H7 (cell line): Measurements from ENCODE around the gene KCNQ1. TPM values are rescaled to one million over a fixed set of nuclear protein-coding genes. Genes with fewer than 3 reads are reported as not detected.

Experiments used
- DNase-seq: peaks from one replicate; pipeline ENCODE4 v3.0.0; 2012
- H3K27me3 ChIP-seq: 2 replicates; pipeline ENCODE4 v1.6.0; 2011; ENCODE audit warnings: mild to moderate bottlenecking, low read length; ENCODE audit not compliant: control insufficient read depth, insufficient read depth
- H3K36me3 ChIP-seq: replicated peaks from 2 replicates; pipeline ENCODE4 v1.5.1; 2011; ENCODE audit warnings: low read length; ENCODE audit not compliant: control insufficient read depth, insufficient read depth
- H3K4me3 ChIP-seq: 2 replicates; pipeline ENCODE4 v1.5.1; 2011; ENCODE audit warnings: low read depth, mild to moderate bottlenecking, control low read depth, low read length, moderate library complexity; ENCODE audit not compliant: insufficient read depth
- total RNA-seq: library from RNA; depleted of rRNA; stranded (reverse); fragments of >200 nt; shearing (Covaris generic); gene quantifications from 2 replicates; pipeline ENCODE4 v1.2.3, GENCODE V29; 2014

Gene KCNQ1
- total RNA-seq, 1 experiment from 2014 or later: 0.48 TPM

DNA sequence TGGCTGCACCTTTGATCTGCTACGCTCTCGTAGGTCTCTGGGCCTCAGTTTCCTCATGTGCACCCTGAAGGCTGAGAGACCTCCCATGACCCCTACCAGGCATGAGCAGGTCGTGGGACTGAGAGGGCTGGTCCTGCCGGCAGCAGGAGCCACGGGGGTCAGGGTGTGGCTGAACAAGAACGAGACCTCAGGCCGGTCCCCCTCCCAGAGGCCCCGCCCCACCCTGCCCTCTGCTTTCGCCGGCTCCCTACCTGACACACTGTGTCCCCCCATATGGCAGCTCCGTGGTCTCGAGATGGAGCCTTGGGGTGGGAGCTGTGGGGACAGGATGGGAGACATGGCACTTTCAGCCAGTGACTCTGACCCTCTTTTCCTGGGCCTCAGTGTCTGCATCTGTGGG lies 400.2 kb downstream of the KCNQ1 start:
- Histone ChIP-seq H3K36me3 (no peaks in the 10 kb centered on the region), H3K4me3 (no peak overlapping the region), H3K27me3 (no peaks in the 10 kb centered on the region; the same call in 1 of the 2 replicates)
- no peak for DNase-seq

DNA sequence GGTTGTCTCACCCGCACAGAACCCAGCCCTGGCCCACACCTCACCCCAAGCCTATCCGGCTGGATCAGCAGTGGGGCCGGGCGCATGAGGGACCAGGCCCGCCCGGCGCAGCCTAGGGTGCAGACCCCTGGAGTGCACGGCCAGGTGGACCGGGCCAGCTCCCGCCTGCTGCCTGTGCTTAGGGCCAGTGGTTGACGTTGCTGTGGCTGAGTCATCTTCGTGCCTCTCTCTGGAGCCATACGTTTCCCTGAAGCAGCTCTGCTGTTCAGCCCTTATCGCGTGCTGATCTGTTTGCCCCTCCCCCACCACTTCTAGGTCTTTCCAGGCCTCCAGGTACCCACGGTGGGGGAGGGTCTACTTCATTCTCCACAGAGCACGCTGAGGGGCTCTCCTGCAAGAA lies 401.2 kb downstream of the KCNQ1 start:
- Histone ChIP-seq H3K36me3 (no peaks in the 10 kb centered on the region), H3K4me3 (no peak overlapping the region), H3K27me3 (no peaks in the 10 kb centered on the region; the same call in 1 of the 2 replicates)
- DNase-seq: no peak

DNA sequence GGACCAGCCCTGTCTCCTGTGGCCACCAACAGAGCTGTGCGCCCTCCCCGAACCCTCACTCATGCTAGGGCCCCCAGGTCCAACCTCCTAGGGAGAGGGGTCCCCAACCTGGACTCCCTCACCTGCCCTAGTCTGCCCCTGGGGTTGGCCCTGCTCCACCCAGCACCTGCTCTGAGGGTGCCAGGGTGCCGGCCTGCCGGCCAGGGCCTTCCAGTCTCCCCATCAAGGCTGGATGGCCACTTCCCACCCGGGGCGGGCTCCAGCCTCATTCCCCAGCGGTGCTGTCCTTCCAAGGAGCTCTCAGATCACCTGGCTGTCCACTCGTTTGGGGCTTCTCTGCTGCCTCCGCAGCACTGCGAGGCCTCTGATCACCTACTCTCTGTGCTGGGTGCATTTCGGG lies 401.7 kb downstream of the KCNQ1 start:
- DNase-seq: no peak
- Histone ChIP-seq H3K36me3 (no peaks in the 10 kb centered on the region), H3K4me3 (no peak overlapping the region), H3K27me3 (no peaks in the 10 kb centered on the region; the same call in 1 of the 2 replicates)

DNA sequence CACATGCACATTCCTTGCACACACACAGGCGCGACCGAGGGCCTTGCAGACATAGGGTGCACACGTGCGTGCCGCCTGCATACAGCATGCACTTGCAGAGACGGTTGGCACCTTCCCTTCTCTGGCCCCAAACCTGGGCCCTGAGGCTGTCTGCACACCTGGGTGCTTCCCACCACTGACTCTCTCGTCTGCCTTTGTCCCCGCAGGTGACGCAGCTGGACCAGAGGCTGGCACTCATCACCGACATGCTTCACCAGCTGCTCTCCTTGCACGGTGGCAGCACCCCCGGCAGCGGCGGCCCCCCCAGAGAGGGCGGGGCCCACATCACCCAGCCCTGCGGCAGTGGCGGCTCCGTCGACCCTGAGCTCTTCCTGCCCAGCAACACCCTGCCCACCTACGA lies 402.8 kb downstream of the KCNQ1 start:
- no peak for DNase-seq
- H3K36me3 ChIP-seq: no peaks in the 10 kb centered on the region
- no peak overlapping the region for H3K4me3 ChIP-seq
- no peaks in the 10 kb centered on the region; the same call in 1 of the 2 replicates for H3K27me3 ChIP-seq

DNA sequence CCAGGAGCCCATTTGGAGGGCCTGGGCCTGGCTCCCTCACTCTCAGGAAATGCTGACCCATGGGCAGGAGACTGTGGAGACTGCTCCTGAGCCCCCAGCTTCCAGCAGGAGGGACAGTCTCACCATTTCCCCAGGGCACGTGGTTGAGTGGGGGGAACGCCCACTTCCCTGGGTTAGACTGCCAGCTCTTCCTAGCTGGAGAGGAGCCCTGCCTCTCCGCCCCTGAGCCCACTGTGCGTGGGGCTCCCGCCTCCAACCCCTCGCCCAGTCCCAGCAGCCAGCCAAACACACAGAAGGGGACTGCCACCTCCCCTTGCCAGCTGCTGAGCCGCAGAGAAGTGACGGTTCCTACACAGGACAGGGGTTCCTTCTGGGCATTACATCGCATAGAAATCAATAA lies 403.7 kb downstream of the KCNQ1 start:
- no peak for DNase-seq
- no peak overlapping the region for H3K4me3 ChIP-seq
- H3K27me3 ChIP-seq: no peaks in the 10 kb centered on the region; the same call in 1 of the 2 replicates
- no peaks in the 10 kb centered on the region for H3K36me3 ChIP-seq

DNA sequence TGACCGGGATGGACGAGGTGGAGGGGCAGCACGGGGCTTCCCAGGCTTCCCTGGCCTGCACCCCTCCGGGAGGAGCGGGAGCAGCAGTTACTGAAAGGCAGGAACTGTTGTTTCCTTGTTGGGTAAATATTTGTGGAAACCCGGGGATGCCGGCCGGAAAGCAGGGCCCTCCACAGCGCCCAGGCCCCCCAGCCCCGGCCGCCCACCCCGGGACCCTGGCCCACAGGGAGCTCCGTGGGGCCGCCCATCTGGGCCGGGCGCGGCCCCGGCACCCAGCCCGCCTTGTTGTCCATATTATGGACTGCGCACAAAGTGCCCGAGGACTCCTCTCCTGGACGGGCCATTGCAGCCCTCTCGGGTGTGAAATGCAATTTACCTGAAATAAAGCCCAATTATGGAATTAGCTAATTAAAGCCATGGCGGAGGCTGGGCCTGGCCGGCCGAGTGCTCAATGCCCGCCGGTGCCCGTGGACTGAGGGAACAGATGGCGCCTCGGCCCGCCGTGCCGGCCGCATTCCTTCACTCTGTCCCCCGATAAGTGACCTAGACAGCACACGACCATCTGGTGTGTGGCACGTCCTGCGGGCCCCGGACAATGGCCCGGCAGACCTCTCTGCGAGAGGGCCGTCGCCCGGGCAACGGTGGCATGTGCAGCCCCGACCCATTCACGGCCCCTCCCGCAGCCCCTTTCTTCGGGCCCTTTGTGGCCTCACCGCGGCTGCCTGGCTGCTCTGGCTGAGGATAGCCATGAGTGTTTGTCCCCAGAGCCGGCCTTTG lies 405.4 kb downstream of the KCNQ1 start:
- DNase-seq: no peak
- no peak overlapping the region for H3K4me3 ChIP-seq

DNA sequence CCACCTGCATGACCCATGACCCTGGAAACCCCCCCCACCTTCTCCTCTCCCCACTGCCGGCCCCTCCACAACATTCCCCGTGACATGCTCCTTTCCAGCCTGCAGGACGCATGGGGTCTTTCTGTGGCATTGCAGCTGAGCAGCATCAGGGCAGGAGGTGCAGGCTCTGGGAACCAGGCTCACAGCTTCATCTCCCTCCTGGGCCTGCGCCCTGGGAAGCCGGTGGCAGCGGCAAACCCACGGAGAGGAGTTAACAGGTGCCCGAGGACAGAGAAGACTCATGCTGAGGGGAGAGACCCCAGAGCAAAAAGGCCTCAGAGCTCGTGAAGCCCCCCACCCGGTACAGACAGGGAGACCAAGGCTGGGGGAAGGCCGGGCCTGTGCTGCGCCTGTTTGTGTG lies 408.6 kb downstream of the KCNQ1 start:
- Histone ChIP-seq H3K27me3 (peaks cover 3% of the 10 kb centered on the region; the same call in 1 of the 2 replicates), H3K36me3 (no peaks in the 10 kb centered on the region), H3K4me3 (no peak overlapping the region)
- no peak for DNase-seq

More for the DNA sequence above, 405.4 kb downstream of the KCNQ1 start:
- peaks cover 3% of the 10 kb centered on the region; the same call in 1 of the 2 replicates for H3K27me3 ChIP-seq
- H3K36me3 ChIP-seq: no peaks in the 10 kb centered on the region

DNA sequence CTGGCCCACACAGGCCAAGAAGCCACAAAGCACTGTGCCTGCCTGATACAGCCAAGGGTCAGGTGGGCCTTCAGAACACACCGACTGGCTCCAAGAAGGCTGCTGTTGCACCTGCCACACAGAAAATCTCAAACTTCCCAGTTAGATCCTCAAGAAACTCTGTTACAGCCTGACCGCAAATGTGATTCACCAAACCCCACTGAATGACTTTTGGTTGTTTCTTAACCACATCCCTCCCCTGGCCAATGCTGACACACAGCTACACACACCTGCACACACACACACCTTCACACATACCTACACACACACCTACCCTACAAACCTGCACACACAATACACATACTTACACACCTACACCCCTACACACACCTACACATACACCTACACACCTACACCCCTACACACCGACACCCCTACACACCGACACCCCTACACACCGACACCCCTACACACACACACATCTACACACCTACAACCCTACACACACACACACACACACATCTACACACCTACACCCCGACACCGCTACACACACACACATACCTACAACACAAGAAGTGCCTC lies 409.3 kb downstream of the KCNQ1 start:
- Histone ChIP-seq H3K36me3 (no peaks in the 10 kb centered on the region), H3K4me3 (no peak overlapping the region), H3K27me3 (peaks cover 4% of the 10 kb centered on the region; the same call in 1 of the 2 replicates)
- no peak for DNase-seq

DNA sequence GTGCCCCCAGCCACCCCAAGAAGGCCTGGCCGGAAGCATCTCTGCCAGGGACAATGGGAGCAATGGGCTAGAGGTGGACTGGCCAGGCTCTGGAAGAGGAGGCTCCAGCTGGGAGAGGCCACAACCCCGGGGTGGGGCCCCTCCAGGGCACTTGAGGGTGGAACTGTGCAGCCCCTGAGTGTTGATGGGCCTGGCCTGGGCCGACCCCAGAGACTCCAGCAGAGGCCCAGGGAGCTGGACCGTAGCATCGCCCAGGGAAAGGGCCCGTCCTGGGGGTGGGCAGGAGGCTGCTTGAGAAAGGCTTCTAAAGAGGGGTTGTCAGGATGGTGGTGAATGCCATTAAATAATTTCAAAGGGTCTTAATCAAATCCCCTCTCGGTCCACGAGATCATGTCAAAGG lies 410.4 kb downstream of the KCNQ1 start:
- H3K4me3 ChIP-seq: no peak overlapping the region
- no peak for DNase-seq
- no peaks in the 10 kb centered on the region for H3K36me3 ChIP-seq
- peaks cover 6% of the 10 kb centered on the region for H3K27me3 ChIP-seq

DNA sequence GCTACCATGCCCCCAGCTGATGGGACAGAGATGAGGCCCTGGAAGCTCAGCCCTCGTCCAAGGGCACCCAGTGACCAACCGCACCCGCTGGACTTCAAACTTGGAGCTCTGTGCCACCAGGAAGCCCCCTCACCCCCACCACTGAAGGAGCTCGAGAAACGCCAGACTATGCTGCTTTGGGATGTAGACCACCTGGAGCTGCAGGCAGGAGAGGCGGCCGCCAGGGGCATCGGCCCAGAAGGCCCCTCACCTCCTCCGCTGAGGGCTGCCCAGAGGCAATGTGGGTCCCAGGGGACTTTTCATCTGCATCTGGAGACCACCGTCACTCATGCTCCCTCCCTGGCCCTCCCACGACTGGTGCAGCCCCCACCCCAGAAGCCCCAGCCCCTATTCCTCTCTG lies 412.5 kb downstream of the KCNQ1 start:
- DNase-seq: no peak
- Histone ChIP-seq H3K27me3 (peaks cover 19% of the 10 kb centered on the region), H3K4me3 (no peak overlapping the region), H3K36me3 (no peaks in the 10 kb centered on the region)

DNA sequence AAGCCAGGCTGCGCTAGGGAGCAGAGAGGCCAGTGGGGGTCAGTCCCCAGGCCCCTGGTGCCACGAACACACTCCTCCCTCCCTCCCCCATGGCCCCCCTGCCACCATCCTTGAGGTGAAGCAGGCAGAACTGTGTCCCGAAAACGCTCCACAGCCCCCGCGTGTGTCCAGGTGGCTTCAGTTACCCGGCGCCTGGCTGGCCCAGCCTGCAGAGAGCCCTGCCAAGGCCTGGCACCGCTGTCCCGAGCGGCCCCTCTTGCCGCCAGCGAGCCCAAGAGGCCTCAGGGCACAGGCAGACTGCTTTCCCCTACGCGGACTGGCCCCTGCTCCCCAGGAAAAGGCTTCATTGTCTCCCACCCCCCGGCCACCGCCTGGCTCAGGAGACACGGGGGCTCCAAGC lies 413.1 kb downstream of the KCNQ1 start:
- Histone ChIP-seq H3K27me3 (peaks cover 20% of the 10 kb centered on the region), H3K36me3 (no peaks in the 10 kb centered on the region), H3K4me3 (no peak overlapping the region)
- no peak for DNase-seq

DNA sequence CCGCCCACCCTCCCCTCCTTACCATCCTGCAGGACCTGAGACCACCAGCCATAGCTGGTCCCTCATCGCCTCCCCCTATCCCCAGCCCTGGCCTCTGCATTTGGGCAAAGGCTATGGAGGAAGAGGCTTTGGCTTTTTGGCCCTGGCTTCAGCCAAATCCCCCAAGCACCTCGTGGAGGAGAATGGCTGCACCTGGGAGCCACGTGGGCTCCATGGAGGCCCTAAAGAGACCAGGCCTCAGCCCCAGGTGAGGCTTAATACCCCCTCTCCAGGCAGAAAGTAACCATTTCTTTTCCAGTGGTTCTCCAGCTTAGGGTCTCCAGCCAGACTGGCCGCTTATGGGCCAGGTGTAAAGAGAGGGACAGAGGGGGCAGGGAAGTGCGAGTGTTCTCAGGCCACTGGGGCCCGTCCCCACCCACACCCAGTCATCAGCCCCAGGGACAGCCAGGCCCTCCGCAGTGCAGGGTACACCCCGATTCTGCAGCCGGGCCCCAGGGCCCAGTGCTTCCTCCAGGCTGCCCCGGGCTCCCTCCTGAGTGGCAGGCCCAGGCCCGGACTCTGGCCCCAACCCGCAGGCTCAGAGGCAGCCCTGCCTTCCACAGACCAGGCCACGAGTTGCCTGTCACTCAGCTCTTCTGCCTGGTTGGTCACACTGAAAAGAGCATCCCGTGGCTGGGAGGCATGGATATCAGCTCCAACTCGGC lies 414.3 kb downstream of the KCNQ1 start:
- H3K36me3 ChIP-seq: no peaks in the 10 kb centered on the region
- H3K27me3 ChIP-seq: peaks cover 24% of the 10 kb centered on the region
- no peak overlapping the region for H3K4me3 ChIP-seq
- no peak for DNase-seq

DNA sequence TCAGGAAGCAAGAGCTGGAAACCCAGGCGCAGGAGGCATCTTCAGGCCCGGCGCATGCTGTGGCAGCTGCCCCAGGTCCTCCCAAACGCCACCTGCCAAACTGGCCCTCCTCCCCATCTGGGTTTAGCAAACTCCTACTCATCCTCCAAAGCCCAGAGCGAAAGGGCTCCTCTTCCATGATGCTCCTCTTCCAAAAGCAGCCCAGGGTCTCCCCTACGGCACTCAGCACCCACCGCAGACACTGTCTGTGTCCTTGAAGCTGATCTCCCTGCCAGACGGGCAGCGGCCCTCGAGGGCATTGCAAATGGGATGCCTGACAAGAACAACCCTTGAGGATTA lies 414.9 kb downstream of the KCNQ1 start:
- H3K27me3 ChIP-seq: peaks cover 28% of the 10 kb centered on the region
- no peak for DNase-seq
- H3K4me3 ChIP-seq: no peak overlapping the region

DNA sequence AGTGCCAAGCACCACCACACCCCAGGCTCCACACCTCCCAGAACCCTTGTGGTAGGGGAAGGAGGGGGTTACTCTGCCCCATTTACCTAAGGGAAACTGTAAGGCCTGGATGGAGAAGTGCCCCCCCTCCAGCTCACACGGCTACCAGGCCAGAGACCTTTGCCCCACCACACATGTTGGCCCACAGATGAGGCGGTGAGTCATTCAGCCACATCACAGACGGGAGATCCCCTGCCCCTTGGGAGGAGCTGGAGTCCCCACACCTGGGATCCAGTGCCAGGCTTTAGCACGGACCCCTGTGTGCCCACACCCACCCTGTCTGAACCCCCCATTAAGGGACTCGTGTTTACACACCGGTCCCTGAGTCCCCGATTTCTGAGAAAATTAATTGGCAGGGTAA lies 415.8 kb downstream of the KCNQ1 start:
- no peak overlapping the region for H3K4me3 ChIP-seq
- DNase-seq: no peak
- peaks cover 28% of the 10 kb centered on the region for H3K27me3 ChIP-seq
- no peaks in the 10 kb centered on the region for H3K36me3 ChIP-seq

More for the DNA sequence above, 414.9 kb downstream of the KCNQ1 start:
- no peaks in the 10 kb centered on the region for H3K36me3 ChIP-seq
